Measurements from ENCODE around the gene CRADD. TPM values are rescaled to one million over a fixed set of nuclear protein-coding genes. Genes with fewer than 3 reads are reported as not detected.
"Not testable (repeated sequence)": the region's sequence is repeated elsewhere in the genome, so short reads cannot be mapped to it uniquely, and the experiment has no call there.

The CRADD gene
- total RNA-seq, 2 experiments from 2014 or later: 6.0 to 8.7 TPM

DNA sequence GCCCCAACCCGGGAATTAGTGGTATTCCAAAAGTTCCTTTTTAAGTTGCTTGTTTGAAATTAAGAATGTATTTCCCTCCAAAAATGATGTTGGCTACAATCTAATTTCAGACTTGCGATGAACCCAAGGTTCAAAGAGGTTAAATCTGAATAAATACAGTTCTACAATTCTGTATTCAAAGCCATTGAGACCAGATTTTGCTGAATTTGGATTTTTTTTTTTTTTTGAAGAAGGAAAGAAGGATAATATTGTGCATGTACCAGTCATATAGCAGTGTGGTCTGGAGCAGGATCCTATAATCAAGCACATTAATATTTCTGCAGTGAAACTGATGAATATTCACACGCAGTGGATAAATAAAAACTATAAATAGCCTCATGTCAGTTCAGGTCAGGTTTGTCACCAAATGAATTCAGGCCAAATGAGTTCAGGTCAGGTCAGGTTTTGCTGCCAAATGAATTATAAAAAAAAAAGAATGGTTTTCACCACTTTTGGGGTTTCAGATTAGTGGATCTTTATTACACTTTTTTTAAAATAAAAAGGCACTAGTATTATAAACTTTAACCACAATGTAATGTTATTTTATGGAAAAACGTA is 69.5 kb downstream of the CRADD start:
- no peak for DNase-seq
- no peak overlapping the region for H3K4me3 Mint-ChIP-seq

DNA sequence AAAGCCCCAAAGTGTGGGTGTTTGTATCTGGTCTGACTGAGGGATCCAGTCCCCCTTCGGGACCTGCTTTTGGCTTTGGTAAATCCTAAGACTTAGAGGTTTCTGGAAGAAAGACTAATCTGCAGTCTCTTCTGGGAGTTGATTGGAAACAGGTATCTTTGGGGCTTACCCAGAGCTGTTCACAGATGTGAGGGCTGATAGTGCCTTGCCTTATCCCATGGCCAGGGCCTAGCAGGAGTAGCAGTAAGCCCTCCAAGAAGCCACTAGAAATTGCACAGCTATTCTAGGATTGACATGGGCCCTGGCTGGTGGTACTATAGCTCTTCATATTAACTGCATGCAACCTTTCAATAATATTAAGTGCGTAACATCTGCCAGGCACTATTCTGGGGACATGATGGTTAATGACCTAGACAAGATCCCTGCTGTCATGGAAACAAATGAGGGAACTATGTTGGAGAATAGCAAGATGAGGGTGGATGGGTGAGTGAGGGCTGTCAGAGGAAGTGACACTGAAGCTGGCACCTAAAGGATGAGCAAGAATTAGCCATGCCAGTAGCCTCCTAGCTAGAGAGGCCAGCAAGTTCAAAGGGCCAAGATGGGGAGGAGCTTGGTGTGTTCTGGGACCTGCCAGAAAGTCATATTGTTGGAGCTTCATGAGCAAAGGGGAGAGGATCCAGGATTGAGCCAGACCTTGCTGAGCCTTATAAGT is 71.7 kb downstream of the CRADD start:
- Mint-ChIP-seq H3K36me3 (peaks cover 17% of the 10 kb centered on the region), H3K4me3 (no peak overlapping the region), H3K4me1 (peaks cover 12% of the 10 kb centered on the region), H3K27me3 (no peaks in the 10 kb centered on the region), H3K27ac (no peak overlapping the region), H3K9me3 (peaks cover 16% of the 10 kb centered on the region)
- no peak for DNase-seq

More for the DNA sequence above, 69.5 kb downstream of the CRADD start:
- Mint-ChIP-seq H3K4me1 (peaks cover 21% of the 10 kb centered on the region), H3K27ac (no peak overlapping the region), H3K9me3 (no peaks in the 10 kb centered on the region), H3K27me3 (no peaks in the 10 kb centered on the region), H3K36me3 (no peaks in the 10 kb centered on the region)

GRCh38 chr12:93749515-93749914 is 72.3 kb downstream of the CRADD start:
- peaks cover 20% of the 10 kb centered on the region for H3K9me3 Mint-ChIP-seq
- no peak overlapping the region for H3K4me3 Mint-ChIP-seq
- no peaks in the 10 kb centered on the region for H3K27me3 Mint-ChIP-seq
- H3K4me1 Mint-ChIP-seq: peaks cover 12% of the 10 kb centered on the region
- peaks cover 20% of the 10 kb centered on the region for H3K36me3 Mint-ChIP-seq
- no peak for DNase-seq
- no peak overlapping the region for H3K27ac Mint-ChIP-seq

GRCh38 chr12:93750056-93750455 is 72.9 kb downstream of the CRADD start:
- H3K27me3 Mint-ChIP-seq: no peaks in the 10 kb centered on the region
- DNase-seq: no peak
- peaks cover 9% of the 10 kb centered on the region for H3K4me1 Mint-ChIP-seq
- H3K4me3 Mint-ChIP-seq: no peak overlapping the region
- peaks cover 24% of the 10 kb centered on the region for H3K9me3 Mint-ChIP-seq
- peaks cover 26% of the 10 kb centered on the region for H3K36me3 Mint-ChIP-seq
- no peak overlapping the region for H3K27ac Mint-ChIP-seq

DNA sequence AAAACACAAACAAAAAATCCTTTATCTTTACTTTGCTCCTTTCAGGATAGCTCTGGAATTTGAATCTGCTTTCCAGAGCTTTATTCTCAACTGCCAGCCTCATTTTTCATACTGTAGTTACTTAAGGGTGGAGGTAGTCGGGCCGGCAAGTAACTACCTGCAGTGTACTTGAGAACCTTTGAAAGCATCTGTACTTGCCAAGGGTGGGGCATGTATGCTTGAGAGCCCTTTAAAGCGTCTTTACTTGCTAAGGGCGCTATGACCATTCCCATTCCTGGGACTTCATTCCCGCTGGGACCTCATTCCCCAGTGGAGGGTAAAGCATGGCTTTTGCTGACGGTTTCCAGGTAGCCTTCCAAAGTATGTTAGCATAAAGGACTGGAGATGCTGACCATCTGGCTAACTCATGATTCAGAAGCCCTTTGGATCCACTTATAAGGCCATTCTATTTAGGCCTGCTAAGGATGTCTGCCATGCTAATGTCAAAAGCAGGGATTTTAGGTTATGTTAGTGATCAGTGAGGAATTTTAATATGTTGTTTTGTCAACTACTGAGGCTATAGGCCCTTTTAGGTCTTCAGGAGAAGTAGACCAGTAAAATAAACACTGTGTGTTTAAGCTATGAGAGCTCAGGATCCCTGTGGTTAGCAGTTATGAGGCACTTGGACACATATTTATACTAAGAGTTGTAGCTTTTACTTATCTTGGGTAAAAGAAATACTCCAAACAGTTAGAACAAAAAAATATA is 74.9 kb downstream of the CRADD start:
- H3K36me3 Mint-ChIP-seq: peaks cover 26% of the 10 kb centered on the region
- no peak for DNase-seq
- H3K9me3 Mint-ChIP-seq: peaks cover 24% of the 10 kb centered on the region
- H3K27me3 Mint-ChIP-seq: no peaks in the 10 kb centered on the region
- H3K27ac Mint-ChIP-seq: no peak overlapping the region
- no peaks in the 10 kb centered on the region for H3K4me1 Mint-ChIP-seq
- no peak overlapping the region for H3K4me3 Mint-ChIP-seq

GRCh38 chr12:93753285-93753684 is 76.1 kb downstream of the CRADD start:
- Mint-ChIP-seq H3K27ac (no peak overlapping the region), H3K4me3 (no peak overlapping the region), H3K27me3 (no peaks in the 10 kb centered on the region), H3K36me3 (peaks cover 26% of the 10 kb centered on the region), H3K9me3 (peaks cover 24% of the 10 kb centered on the region), H3K4me1 (peaks cover 8% of the 10 kb centered on the region)
- DNase-seq: no peak

DNA sequence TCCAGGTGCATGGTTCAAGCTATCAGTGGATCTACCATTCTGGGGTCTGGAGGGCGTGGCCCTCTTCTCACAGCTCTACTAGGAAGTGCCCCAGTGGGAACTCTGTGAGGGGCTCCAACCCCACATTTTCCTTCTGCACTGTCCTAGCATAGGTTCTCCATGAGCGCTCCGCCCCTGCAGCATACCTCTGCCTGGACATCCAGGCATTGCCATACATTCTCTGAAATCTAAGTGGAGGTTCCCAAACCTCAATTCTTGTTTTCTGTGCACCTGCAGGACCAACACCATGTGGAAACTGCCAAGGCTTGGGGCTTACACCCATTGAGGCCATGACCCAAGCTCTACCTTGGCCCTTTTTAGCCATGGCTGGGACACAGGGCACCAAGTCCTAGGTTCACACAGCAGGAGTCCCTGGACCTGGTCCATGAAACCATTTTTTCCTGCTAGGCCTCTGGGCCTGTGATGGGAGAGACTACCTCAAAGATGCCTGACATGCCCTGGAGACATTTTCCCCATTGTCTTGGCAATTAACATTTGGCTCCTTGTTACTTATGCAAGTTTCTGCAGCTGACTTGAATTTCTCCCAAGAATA is 76.8 kb downstream of the CRADD start:
- Mint-ChIP-seq H3K4me1 (peaks cover 10% of the 10 kb centered on the region), H3K27ac (no peak overlapping the region), H3K9me3 (peaks cover 24% of the 10 kb centered on the region), H3K4me3 (no peak overlapping the region), H3K36me3 (peaks cover 26% of the 10 kb centered on the region), H3K27me3 (no peaks in the 10 kb centered on the region)
- no peak for DNase-seq

DNA sequence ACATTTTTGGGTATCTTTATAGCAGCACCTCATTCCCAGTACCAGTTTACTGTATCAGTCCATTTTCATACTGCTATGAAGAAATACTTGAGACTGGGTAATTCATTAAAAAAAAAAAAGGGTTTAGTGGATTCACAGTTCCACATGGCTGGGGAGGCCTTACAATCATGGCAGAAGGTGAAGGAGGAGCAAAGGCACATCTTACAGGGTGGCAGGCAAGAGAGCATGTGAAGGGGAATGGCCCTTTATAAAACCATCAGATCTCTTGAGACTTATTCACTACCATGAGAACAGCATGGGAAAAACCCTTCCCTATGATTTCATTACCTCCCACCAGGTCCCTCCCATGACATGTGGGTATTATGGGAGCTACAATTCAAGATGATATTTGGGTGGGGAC is 77.7 kb downstream of the CRADD start:
- peaks cover 24% of the 10 kb centered on the region for H3K9me3 Mint-ChIP-seq
- H3K4me1 Mint-ChIP-seq: peaks cover 19% of the 10 kb centered on the region
- H3K4me3 Mint-ChIP-seq, H3K27ac Mint-ChIP-seq, DNase-seq, H3K27me3 Mint-ChIP-seq: not testable (repeated sequence)
- H3K36me3 Mint-ChIP-seq: peaks cover 29% of the 10 kb centered on the region

DNA sequence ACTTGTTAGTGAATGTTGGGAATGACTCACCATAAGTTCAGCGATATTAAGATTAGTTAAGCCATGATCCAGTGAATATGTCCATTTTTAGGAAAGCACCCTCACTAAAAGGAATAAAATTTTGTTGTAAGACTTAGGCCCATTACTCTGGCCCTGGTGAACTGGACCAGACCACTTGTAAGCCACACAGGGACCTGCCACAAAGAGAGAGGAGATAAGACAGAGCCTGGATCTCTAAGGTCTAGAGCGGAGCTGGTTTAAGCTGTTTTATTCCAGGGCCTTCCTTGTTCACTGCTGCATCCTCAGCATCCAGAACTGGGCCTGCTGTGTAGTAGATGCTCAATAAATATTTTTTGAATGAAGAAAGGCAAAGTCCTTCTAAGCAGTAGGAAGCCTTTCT is 79.1 kb downstream of the CRADD start:
- peaks cover 21% of the 10 kb centered on the region for H3K4me1 Mint-ChIP-seq
- H3K36me3 Mint-ChIP-seq: peaks cover 29% of the 10 kb centered on the region
- no peak for DNase-seq
- no peak overlapping the region for H3K4me3 Mint-ChIP-seq
- H3K9me3 Mint-ChIP-seq: peaks cover 24% of the 10 kb centered on the region
- no peaks in the 10 kb centered on the region for H3K27me3 Mint-ChIP-seq
- no peak overlapping the region for H3K27ac Mint-ChIP-seq

GRCh38 chr12:93757792-93758694 is 80.9 kb downstream of the CRADD start:
- no peak for DNase-seq
- Mint-ChIP-seq H3K27ac (no peak overlapping the region), H3K27me3 (no peaks in the 10 kb centered on the region), H3K4me3 (no peak overlapping the region), H3K9me3 (peaks cover 15% of the 10 kb centered on the region), H3K4me1 (peaks cover 28% of the 10 kb centered on the region), H3K36me3 (peaks cover 16% of the 10 kb centered on the region)

DNA sequence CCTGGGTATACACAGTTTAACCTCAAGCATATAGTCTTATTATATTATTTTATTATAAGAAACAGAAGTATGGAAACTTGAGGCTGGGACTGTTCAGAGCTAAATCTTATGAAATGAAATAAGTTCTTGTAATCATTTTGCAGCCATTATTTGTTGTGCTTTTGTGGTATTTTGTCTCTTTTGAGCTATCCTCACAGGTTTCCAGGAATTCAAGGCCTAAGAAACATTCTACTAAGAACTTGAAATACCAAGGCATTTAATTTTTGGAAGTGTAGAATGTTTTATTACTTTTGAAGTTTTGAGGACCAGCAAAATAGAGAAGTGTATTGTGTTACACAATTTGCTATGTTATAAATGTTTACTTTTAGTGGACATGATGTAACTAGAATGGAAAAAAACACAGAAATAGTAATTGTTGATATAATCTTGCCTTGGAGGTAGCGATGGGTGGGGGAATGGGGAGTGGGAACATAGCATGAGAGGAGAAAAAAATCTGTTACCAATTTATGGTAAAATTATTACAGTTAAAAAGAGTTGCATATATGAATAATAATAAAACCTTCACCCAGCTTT is 81.7 kb downstream of the CRADD start:
- DNase-seq: no peak
- H3K27ac Mint-ChIP-seq: no peak overlapping the region
- no peaks in the 10 kb centered on the region for H3K27me3 Mint-ChIP-seq
- H3K4me1 Mint-ChIP-seq: peaks cover 33% of the 10 kb centered on the region
- H3K9me3 Mint-ChIP-seq: peaks cover 7% of the 10 kb centered on the region
- no peak overlapping the region for H3K4me3 Mint-ChIP-seq
- H3K36me3 Mint-ChIP-seq: peaks cover 12% of the 10 kb centered on the region

DNA sequence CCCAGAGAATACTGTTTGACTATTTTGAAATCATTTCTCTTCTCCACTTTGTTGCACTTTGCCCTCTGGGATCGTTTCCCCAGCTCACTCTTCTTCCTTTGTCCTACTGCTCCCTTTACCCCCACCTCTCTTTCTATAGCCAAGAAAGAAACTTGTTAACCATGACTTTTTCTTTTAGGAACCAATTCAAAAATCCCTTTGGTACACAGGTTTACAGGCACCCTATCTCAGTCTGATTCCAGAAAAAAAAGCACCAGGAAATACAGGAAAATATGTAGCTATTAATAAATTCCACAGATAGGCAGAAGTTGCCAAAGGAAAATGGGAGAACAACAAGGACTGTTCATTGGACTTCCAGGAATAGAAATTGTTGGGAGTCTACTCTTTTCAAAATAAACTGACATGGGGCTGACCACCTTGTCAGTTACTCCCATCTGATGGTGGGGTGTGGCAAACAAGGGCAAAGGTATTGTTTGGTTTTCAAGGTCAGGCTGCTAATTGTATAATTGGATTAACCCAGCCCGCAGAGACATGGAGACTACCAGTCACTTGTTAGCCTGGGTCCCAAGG is 82.4 kb downstream of the CRADD start:
- Mint-ChIP-seq H3K4me3 (no peak overlapping the region), H3K9me3 (peaks cover 3% of the 10 kb centered on the region), H3K27ac (no peak overlapping the region), H3K27me3 (no peaks in the 10 kb centered on the region), H3K4me1 (peaks cover 35% of the 10 kb centered on the region), H3K36me3 (peaks cover 8% of the 10 kb centered on the region)
- no peak for DNase-seq

DNA sequence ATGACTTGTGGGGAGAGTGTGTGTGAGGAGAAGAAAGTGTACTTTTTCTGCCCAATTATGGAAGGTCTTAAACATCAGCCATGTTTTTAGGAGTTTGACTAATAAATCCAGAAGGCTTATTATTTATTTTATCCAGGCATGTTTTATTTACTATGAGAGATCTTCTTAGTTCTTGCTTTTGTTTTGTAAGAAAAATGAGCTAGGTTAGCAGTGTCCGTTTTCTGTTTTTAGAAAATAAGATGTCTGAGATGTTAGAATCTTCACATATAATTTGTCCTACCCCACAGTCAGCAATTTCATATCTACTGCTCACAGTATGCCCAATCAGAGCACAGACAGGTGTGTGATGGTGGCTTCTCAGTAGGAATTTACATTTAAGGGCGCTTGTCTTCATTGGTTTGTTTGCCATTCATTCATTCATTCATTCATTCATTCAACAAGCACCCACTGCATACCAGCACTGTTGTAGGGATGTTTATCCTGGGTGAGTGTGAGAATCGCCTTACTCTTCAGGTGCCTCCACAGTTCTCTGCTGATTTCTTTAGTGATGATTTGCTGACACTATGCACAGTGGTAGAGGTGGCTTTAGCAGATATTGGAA is 83.2 kb downstream of the CRADD start:
- no peak for DNase-seq
- Mint-ChIP-seq H3K27ac (no peak overlapping the region), H3K36me3 (peaks cover 4% of the 10 kb centered on the region), H3K4me3 (no peak overlapping the region), H3K9me3 (no peaks in the 10 kb centered on the region), H3K4me1 (peaks cover 35% of the 10 kb centered on the region), H3K27me3 (no peaks in the 10 kb centered on the region)

Data from activated naive CD8-positive, alpha-beta T cell treated with anti-CD3 and anti-CD28 coated beads for 36 hours (primary cell).